Testis (tissue), 2 donors: ENCODE measurements around the gene FAM53C.

Experiments
- POLR2A ChIP-seq: fragments of 450-650 bp; IDR thresholded peaks from one replicate; pipeline ENCODE4 v1.6.1; 2017; ENCODE audit warnings: antibody characterized with exemption, mild to moderate bottlenecking, moderate library complexity
- TF ChIP-seq, protein P1 (sequence below), 3 experiments: fragments of 450-650 bp in 2 of 3; fragments of 200-600 bp in 1 of 3; sonication (generic) in 1 of 3; IDR thresholded peaks; one replicate each; pipeline ENCODE4 v1.5.1; 2016 to 2019; ENCODE audit warnings: antibody characterized with exemption in 3 of 3, mild to moderate bottlenecking in 2 of 3, moderate library complexity in 1 of 3

DNA sequence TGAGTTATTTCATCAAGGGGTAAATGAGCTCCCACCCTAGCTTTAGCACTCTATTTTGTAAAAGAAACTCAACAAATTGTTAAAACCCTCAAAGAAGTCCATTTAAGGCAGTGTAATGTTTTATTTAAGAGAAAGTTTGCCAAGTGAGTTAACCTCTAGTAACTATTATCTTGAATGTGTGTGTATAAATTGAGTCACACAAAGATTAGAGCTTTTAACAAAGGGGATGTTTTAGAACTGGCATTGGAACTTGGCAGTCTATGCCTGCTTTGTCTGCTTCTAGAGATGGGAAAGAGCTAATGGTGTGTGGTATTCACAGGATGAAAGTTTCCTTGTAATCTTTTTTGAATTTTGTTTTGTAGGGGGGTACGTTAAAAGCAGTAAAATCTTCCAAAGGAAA is 47.6 kb downstream of the FAM53C start:
- TF ChIP-seq, protein P1, sequence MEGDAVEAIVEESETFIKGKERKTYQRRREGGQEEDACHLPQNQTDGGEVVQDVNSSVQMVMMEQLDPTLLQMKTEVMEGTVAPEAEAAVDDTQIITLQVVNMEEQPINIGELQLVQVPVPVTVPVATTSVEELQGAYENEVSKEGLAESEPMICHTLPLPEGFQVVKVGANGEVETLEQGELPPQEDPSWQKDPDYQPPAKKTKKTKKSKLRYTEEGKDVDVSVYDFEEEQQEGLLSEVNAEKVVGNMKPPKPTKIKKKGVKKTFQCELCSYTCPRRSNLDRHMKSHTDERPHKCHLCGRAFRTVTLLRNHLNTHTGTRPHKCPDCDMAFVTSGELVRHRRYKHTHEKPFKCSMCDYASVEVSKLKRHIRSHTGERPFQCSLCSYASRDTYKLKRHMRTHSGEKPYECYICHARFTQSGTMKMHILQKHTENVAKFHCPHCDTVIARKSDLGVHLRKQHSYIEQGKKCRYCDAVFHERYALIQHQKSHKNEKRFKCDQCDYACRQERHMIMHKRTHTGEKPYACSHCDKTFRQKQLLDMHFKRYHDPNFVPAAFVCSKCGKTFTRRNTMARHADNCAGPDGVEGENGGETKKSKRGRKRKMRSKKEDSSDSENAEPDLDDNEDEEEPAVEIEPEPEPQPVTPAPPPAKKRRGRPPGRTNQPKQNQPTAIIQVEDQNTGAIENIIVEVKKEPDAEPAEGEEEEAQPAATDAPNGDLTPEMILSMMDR (IDR thresholded peaks at IDR 0.05), result no peak
- TF ChIP-seq POLR2A, result no peak
